HG03064 (cell line): ENCODE data around the gene ATR.
"Not testable (repeated sequence)": the region's sequence is repeated elsewhere in the genome, so short reads cannot be mapped to it uniquely, and the experiment has no call there.

Experiments
- ATAC-seq: cut with Tn5 transposase; IDR thresholded peaks from one replicate; pipeline ENCODE4 v1.9.1; 2021; ENCODE audit warnings: low read depth; ENCODE audit not compliant: unreplicated experiment

The ATR gene

DNA sequence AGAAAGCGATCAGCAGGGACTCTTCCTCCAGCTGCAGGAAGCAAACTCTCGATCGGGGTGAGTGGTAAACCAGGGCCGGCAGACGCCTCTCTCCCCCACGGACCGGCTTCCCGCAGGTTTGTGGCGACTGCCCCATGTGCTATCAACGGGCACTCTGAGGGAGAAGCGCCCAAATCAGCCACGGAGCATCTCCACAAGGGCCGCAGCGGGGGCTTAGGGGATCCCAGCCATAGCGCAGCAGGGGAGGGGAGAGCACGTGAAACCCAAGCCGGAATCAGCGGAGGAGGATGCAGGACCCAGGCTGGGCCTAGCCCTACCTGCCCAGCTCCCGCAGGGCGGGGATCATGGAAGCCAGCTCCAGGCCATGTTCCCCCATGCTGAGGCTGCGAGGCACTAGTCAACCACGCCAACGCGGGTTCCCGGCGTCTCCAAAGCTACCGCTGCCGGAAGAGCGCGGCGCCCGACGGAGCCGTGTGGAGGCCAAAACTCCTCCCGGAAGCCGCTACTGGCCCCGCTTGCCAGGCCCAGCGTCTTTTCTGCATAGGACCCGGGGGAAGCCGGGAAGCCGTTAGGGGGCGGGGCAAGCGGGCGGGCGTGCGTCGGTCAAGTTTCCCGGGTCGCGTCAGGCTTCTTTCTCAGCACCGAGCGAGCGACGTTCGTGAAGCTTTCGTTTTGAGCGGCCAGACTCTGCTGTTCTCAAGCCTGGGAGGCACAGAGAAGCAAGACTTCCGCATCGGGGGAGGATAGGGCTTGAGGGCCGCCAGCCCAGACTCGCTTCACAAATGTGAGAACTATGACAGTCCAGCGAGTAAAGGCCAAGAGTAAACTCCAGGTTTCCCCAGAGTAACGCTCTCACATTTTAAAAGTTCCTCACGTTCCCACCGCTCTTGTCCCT is at the start of gene ATR:
Gene ATR, minus strand, starts transcription at position 405 of the 895 bp plus-strand sequence. Its CDS starts 29 bp downstream, at position 376.
- ATAC-seq = peak; percentile 94

DNA sequence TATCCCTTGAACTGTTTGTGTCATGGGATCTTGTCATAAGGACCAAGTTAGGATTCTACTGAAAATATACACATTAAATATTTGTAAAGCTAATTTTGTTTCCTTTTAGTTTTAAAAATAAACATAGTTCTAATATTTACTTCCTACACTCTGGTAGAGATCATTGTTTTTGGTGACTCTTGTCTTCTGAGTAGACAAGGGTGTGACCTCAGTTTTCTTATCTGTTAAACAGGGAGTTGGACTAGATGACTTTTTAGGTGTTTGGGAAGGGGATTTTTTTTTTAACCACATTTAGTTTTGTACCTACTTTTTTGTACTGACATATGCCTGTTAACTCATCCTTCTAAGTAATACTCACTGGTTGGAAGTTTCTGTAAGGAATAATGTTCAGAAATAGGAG is 48.4 kb upstream of the ATR start:
- no peak for ATAC-seq

DNA sequence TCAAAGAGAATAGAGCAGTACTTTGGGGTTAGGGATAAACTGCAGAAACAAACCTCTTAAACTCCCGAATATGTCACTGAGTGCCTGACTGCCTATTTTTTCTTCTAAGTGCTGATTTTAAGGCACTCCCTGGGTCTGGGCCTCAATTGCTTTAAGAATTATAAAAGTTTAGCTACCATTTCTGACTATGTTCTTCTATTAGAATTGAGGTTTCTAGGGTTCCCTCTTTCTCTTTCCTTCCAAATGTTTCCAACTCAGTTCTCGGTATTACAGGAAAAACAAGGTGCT is 46.6 kb upstream of the ATR start:
- ATAC-seq = no peak

DNA sequence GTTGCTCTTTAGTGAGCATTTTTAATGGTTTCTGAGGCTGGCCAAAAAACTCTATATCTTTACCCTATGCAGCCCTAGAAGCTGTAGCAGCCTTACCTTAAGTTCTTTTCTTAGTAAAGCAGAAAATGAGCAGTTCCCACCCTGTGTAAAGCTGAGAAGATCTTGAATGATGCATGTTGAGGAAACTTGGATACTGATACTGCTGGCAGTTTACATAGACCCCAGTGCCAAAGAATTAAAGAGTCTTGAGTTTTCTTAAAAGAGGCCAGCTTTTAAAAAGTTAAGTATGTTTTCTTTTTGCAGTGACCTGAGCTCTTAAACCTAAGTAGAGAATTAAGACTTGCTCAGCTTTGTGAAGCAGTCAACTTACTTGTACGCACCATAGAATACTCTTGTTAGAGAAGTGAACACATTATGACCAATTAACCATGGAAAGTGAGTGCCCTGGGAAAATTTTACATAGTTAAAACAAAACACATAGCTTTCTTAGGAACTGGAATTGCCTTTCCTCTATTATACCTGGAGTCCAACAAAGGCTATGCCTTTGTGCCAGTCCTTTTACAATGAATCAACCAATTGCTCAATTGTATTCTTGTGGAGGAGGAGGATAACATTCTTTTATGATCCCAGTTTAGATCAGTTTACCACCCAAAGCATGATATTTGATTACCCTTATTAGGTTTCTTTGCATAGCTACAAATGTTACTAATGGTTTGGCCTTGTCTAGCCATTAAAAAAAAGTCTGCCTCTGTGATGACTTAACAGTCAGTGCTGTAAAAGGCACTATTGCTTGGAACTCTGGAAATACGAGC is 46.0 kb upstream of the ATR start:
- ATAC-seq = no peak

DNA sequence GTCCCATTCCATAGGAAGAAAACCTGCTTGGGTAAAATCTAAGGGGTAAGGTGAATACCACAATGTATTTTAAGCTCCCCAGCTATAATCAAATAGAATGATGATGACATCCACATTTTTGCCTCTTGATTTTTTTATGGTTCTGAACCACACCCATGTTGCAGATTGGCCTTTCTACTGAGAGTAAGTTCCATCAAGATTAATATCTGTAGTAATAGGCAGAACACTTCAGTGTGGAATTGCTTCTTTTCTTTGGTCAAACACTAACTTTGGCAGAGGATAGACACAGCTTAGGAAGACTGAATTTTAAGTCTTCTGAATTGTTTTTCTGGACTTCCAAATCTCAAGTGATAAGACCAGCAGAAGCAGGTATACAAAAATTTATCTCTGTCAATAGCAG is 44.7 kb upstream of the ATR start:
- no peak for ATAC-seq

DNA sequence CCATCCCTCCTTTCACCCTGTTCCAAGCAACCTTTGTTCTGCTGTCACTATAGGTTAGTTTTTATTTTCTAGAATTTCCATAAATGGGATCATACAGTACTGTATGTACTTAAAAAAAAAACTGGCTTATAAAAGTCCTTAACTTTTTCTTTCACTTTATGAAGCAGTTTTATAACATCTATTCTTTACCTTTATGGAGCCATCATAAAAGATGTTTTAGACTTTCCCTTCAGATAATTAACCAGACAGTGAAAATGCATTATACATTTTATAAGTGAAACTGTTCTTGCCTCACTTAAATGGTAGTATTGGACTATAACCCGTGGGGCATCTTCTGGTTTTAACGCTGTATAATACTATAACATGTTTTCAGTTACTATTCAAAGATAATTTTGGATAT is 43.9 kb upstream of the ATR start:
- no peak for ATAC-seq

DNA sequence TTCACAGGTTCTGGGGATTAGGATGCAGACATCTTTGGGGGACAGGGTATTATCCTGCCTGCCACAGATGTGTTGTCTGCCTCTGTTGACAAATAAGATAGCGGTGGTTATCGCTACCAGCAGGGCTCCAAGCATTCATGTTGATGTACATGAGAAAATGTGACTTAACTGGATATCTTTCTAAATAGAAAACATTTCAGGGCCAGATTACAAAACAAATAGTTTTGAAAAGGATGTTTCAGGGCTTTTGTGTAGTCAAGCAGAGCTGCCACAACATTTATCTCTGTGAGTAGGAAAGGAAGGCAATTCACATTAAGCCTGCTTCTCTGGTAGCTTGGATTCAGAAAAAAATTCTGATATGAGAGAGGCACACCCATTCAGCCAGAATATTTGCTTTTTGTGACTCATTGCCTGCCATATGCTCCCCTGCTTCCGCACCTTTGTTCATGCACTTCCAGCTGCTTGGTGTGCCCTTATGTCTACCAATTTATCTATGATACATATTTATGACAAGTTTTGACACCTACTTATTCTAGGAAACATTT is 40.5 kb upstream of the ATR start:
- no peak for ATAC-seq

DNA sequence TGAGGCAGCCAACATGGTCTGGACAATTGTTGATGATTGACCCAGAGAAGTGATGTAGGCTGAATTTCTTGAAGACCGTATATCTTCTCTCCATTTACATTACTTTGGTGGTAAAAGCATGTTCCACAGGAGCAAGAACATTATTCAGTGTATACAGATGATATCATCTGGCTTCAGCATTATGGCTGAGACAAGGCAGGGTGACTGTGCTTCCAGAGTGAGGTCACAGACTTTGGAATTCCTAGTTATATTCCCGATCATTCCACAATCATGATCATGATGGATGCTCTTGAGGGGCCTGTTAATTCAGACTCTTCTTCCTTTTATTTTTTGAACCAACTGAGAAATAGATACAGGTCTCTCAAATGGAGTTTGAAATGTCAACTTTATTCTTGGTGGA is 36.6 kb upstream of the ATR start:
- no peak for ATAC-seq

DNA sequence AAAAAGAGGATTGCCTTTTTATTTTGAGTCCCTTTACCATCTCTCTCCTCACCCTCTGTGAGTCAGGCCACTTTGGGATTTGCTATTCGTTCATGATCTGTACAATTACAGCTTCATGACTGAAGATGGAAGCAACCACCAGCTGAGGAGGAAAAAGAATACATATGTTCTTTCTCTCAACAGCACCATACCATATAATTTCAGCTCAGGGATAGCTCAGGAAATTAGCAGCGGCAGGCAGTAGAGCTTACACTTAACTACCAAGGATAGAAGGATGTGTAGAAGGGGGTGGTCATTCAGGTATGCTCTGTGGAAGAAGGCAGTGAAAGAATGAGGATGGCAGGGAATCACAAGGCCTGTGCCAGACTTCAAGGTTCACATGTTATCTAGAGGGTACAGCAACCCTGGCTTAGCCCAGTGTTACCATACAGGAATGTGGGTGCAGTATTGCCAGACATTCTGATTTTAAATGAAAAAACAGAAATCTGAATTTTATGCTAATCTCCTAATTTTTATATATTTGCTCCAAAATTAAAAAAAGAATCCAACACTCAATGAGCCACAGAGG is 35.6 kb upstream of the ATR start:
- no peak for ATAC-seq

DNA sequence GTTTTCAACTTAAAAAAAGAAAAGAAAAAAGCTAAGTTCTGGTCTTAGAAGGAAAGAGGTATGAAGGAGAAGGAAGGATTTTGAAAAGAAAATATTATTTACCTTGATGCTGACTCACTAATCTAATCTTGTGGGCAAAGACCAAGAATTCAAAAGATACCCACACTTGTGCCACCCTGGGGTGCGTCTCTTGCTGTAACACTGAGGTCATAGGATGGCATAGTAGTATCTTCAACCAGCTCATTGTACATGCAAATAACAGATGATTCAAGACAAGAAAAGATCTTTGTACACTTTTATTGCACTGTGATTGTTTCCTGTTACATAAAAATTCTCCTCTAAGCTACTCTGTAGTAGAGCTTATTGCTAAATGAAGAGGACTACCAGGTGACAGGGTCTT is 35.0 kb upstream of the ATR start:
- ATAC-seq = no peak

DNA sequence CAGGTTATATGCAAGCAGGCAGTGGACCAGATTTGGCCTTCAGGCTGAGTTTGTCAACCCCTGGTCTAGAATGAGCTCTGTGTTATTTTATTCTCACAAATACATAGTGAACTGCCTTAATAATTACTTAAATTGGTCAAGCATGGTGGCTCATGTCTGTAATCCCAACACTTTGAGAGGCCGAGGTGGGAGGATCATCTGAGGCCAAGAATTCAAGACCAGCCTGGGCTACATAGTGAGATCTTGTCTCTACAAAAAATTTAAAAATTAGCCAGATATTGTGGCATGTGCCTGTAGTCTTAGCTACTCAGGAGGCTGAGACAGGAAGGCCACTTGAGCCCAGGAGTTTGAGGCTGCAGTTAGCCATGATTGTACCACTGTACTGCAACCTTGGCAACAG is 32.7 kb upstream of the ATR start:
- ATAC-seq = no peak

DNA sequence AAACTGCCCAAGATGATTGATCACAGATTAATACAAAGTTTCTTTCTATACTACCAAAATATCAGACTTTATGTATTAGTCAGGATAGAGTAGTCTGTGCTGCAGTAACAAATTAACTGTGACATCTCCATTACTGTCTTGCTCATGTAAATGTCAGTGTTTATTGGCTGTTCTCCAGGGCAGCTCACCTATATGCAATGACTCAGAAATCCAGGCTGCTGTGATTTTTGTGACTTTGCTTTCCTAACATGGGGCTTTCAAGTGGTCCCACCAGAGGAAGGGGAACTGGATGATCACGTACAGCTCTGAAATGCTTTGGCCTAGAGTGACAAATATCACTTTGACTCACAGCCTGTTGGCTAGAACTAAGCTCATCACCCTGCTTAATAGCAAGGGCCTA is 30.6 kb upstream of the ATR start:
- ATAC-seq = no peak

DNA sequence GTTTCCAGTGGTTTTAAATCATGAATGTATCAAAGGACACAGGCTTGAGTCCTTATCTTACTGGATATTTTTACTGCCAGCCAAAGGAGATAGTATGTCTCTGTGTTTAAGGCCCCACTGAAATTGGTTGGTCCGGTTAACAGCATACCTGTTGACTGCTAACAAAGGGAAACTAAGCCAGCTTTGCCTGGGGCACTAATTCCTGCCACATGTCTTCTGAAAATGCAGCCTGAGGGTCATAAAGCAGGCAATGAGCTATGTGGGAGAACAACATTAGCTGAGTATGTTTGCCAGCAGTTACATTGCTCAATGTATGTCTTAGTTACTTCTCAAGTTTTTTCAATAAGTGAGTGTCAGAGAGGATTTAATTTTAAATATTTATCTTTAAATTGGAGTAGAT is 30.1 kb upstream of the ATR start:
- ATAC-seq = no peak

DNA sequence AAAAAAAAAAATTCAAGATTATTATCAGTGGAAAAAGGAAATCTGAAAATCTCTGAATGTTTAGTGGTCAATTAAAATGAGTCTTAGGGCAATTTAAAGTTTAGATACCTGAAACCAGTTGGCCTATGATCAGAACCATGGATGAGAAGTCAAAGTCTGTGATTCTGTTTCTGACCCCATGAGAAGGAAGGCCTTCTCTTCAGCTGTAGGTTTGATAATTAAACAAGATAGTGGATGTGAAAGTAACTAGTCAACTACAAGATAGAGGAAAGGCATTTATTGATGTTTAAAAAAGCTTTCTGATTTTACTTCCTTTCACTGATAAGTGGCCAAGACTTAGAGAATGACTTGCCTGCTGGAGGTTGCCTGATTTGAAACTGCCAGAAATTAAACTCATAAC is 26.4 kb upstream of the ATR start:
- no peak for ATAC-seq

DNA sequence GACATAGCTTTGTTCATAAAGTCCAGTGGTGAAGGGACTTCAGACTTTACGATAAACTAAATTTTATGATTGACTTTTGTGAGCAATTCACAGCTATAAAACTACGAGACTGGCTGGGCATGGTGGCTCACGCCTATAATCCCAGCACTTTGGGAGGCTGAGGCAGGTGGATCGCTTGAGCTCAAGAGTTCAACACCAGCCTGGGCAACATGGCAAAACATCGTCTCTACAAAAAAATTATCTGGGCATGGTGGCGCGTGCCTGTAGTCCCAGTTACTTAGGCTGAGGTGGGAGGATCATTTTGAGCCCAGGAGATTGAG is 24.8 kb upstream of the ATR start:
- ATAC-seq = not testable (repeated sequence)

DNA sequence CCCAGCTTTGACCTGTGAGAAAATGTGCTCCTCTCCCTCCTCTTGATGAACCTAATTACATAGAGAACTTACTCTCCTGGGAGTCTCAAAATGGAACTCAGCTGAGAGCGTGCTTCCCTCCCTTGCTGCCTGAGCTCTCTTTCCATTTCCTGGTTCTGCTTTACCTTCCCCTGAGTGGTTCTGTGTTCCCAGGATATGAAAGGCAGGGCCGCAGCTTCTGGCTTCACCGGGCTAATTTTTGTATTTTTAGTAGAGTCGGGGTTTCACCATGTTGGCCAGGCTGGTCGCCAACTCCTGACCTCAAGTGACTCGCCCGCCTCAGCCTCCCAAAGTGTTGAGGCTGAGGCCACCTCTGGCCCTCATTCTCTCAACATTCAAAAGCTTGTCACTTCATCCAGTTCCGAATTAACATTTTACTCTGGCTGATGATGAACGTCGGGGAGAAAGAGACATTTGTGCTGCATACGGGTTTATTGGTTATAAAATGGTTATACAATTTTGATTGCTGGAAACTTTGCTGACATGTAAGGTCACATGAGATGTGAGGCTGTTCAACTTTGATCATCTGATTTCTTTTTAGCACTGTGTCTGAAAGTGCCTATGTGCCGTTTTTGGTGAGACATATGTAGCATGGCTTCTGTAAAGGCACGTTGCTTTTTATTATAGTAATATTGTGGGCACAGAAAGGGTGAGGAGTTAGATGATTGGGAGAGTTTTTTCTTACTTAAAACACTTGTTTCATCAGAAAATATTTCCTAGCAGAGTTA is 24.3 kb upstream of the ATR start:
- no peak for ATAC-seq

DNA sequence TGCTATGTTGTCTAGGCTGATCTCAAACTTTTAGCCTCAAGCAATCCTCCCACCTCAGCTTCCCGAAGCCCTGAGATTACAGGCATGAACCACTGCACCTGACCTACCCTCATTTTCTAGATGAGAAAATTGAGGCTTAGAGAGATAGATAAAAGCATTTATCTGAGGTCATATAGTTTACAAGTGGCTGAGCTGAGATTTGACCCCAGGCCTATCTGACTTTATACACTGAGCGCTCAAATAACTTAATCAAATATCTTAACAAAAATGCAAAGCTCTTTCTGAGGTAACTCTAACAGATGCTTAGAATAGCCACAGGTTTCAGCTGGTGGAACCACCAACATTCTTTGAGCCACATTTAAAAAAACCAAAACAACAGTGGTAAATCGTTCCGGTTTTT is 23.2 kb upstream of the ATR start:
- ATAC-seq = no peak

DNA sequence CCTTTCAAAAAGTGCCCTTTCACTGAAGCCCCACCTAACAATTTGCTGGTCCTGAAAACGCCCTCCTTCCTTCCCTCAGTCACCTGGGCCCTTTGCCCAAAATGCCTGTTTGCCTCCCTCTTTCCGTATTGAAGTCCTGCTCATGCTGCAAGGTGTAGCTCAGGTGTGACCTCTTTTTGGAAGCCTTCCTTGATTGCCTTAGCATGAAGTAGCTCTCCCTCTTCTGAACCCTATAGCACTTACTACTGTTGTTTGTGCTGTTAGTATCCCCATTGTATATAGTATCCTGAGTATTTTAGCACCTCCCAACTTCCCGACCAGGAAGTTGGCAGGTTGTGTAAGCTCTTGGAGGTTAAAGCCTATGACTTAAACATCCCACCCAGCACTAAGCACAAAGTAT is 19.4 kb upstream of the ATR start:
- ATAC-seq = no peak

DNA sequence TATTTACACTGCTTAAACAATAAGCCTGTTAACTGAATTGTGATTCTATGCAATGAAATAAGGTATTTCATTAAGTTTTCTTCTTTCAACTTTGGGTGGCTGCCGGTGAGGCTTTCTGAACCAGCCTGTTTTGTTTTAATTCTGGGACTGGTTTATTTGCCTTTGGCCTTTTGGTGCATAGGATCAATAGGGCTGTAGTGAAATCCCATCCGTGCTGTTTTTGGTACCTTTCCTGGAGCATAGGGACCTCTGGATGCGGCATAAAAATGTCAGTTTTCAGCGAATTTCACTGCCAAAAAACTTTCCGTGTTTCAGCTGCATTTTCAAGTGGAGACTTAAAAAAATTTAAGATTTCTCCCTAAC is 18.2 kb upstream of the ATR start:
- no peak for ATAC-seq

DNA sequence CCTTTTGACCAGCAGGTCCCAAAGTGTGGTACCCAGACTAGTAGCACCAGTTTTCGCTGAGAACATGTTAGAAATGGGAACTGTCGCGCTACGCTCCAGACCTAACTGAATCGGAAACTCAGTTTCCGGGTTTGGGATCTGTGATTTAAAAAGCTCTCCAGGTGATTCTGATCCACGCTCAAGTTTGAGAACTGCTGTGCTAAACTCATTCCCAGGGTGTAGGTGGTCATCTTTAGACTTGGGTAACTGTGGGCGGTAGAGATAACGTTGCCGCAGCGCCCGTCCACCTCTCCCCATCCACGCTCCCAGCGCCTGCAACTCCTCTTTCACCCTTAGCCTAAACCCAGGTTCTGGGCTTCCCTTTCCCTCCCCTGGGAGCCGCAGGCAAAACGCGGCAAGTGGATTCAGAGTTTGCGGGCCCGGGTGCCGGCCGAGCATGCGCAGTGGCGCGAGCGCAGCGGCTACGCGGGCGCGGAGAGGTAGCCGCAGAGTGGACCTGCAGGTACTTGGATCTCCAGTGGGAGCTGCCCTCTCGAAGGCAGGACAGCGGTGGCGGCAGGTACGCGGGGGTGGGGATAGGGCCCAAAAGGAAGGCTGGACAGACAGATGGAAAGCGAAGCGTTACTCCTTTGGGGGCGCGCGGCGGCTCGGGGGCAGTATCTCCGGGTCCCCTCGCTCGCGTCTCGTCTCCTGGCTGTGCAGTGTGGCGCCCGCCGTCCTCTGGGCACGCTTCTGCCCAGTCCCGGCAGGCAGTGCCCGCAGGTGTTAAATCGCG is 17.6 kb upstream of the ATR start, which contains the start of gene PLS1:
Gene PLS1, plus strand, starts transcription at position 443 of the 775 bp plus-strand sequence. CDS start 67,845 bp downstream, outside the sequence.
- ATAC-seq = peak; percentile 89
